Measurements from ENCODE around the gene TLE4. TPM values are rescaled to one million over a fixed set of nuclear protein-coding genes. Genes with fewer than 3 reads are reported as not detected.

TLE4 gene
- polyA plus RNA-seq, 1 of the 3 experiments (the other 2 are of a cell fraction) = 40.4 TPM

GRCh38 chr9:79665369-79665768 lies 93.6 kb downstream of the TLE4 start:
- 70% methylated on average over 8 of the region's 8 CpGs for WGBS (ENCODE audit: low lambda C conversion rate)
- TF ChIP-seq FOSL2 (IDR thresholded peaks at IDR 0.05; ENCODE audit: borderline replicate concordance, low read depth) (no peak), PBX3 (IDR thresholded peaks at IDR 0.05) (no peak), NFIC (IDR thresholded peaks at IDR 0.05; ENCODE audit: borderline replicate concordance) (no peak), REST (IDR thresholded peaks at IDR 0.05; ENCODE audit: low read depth, low read length) (no peak), RCOR1 (IDR thresholded peaks at IDR 0.05; ENCODE audit: low read length) (no peak), GATA2 (CRISPR knock-in tag; IDR thresholded peaks at IDR 0.05) (no peak), SIN3A (IDR thresholded peaks at IDR 0.05; ENCODE audit: borderline replicate concordance, low read depth, low read length) (no peak), TEAD4 (IDR thresholded peaks at IDR 0.05; ENCODE audit: borderline replicate concordance, insufficient read depth) (no peak), RAD21 (IDR thresholded peaks at IDR 0.05; ENCODE audit: low read length) (no peak), TCF12 (IDR thresholded peaks at IDR 0.05) (no peak), MXI1 (IDR thresholded peaks at IDR 0.05; ENCODE audit: low read depth, low read length) (no peak), NRF1 (IDR thresholded peaks at IDR 0.05; ENCODE audit: low read depth, low read length) (no peak), YY1 (IDR thresholded peaks at IDR 0.05; ENCODE audit: low read depth) (no peak), MAX (IDR thresholded peaks at IDR 0.05; ENCODE audit: low read depth) (no peak)
- POLR2A ChIA-PET = no interaction called here

More at GRCh38 chr9:79665369-79665768, 93.6 kb downstream of the TLE4 start:
- Histone ChIP-seq H3K4me1 (ENCODE audit: control insufficient read depth in 1 of 2, insufficient read depth in 2 of 2, low read depth in 1 of 2, low read length in 1 of 2) (peaks cover 30 to 50% of the 10 kb centered on the region in 2 experiments), H3K4me3 (ENCODE audit: low read depth in 2 of 2, low read length in 1 of 2) (no peak overlapping the region), H3K4me2 (no peak overlapping the region), H3K27ac (ENCODE audit: low read depth in 2 of 2, low read length in 1 of 2) (no peak overlapping the region; a peak in 1 of 4 replicates), H4K20me1 (ENCODE audit: insufficient read depth) (peaks cover 8% of the 10 kb centered on the region), H3F3A (replicated peaks; ENCODE audit: insufficient read depth) (peaks cover 7% of the 10 kb centered on the region), H3K9me2 (no peaks in the 10 kb centered on the region), H3K9ac (no peak overlapping the region), H3K79me2 (ENCODE audit: insufficient read depth) (peaks cover 57% of the 10 kb centered on the region), H3K36me3 (replicated peaks in 1 of 2; ENCODE audit: control insufficient read depth in 1 of 2, insufficient read depth in 2 of 2, low read length in 1 of 2) (peaks cover 21 to 24% of the 10 kb centered on the region in 2 experiments), H3K9me3 (no peaks in the 10 kb centered on the region), H3K27me3 (ENCODE audit: insufficient read depth) (no peaks in the 10 kb centered on the region), H2AFZ (ENCODE audit: low read depth) (no peak overlapping the region)
- no peak for DNase-seq
- CTCF ChIA-PET = interaction anchor here (0.6 kb wide), 1 partner anchor 11 kb away, joined by 3 read pairs; no protein-coding TSS in a partner anchor

Measured in SK-N-SH (cell line).